Measurements from ENCODE around the gene FFAR2. TPM values are rescaled to one million over a fixed set of nuclear protein-coding genes. Genes with fewer than 3 reads are reported as not detected.

Gene FFAR2
- total and polyA plus RNA-seq, 2 donors (not counting 1 experiment from before 2014, with no cell fraction given) = not detected

DNA sequence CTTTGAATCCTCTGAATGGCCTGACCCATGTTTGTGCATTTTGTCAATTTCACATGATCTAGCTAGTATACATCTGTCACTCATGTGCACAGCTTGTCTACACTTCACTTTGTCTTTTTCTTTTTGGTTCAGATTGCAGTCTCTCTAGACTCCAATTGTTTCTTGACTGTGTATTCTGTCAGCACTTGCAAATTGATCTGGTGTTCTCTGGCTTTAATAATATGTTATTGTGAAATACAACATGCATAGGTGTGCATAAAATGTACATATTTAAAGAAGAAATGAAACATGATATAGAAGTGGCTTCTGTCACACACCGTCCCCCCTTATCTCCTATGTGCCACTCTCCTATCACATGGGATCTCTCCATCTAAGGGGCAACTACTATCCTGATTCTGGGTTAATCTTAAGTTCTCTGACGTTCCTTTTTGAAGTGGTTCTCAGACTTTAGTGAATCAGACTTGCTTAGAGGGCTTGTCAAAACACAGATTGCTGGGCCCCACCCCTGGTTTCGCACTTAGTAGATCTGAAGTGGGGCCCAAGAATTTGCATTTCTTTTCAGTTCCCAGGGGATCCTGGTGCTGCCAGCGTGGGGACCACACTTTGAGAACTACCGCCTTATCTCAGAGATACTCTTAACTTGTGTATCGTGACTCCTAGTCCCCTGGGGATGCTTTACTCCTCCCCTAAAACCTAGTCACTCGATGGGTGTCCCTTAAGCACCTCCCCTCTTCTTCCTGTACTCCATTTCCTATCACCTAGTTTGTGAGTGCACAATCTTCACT, 36.4 kb downstream of the FFAR2 start:
- no peak for DNase-seq (ENCODE audit: low read depth in 2 of 2)
- Histone ChIP-seq H4K20me1 (ENCODE audit: control insufficient read depth, extremely low read depth, insufficient read depth, low read length) (no peaks in the 10 kb centered on the region), H3K4me3 (replicated peaks in 1 of 4; ENCODE audit: control extremely low read depth in 1 of 4, insufficient read depth in 1 of 4, low read depth in 3 of 4, low read length in 4 of 4) (no peak overlapping the region), H3K4me1 (ENCODE audit: control insufficient read depth, extremely low read depth, insufficient read depth, low read length) (no peaks in the 10 kb centered on the region), H3K27me3 (ENCODE audit: control insufficient read depth, insufficient read depth, low read length) (peaks cover 17% of the 10 kb centered on the region), H3K27ac (ENCODE audit: insufficient read depth, low read length) (no peak overlapping the region), H3K36me3 (ENCODE audit: control insufficient read depth, insufficient read depth, low read length) (no peaks in the 10 kb centered on the region), H3K9me3 (ENCODE audit: control insufficient read depth, insufficient read depth, low read depth, low read length) (no peaks in the 10 kb centered on the region), H3K9ac (ENCODE audit: insufficient read depth, low read length) (no peak overlapping the region), H3K79me2 (ENCODE audit: control insufficient read depth, insufficient read depth, low read length) (no peaks in the 10 kb centered on the region), H3K4me2 (ENCODE audit: extremely low read depth, insufficient read depth, low read length) (no peak overlapping the region), H2AFZ (ENCODE audit: low read length) (no peak overlapping the region)
- no peak for TF ChIP-seq EZH2 (IDR thresholded peaks at IDR 0.05; ENCODE audit: low read length, missing control alignments)
- no peak for TF ChIP-seq CTCF (conservative IDR thresholded peaks at IDR 0.05 in 1 of 2, IDR thresholded peaks at IDR 0.05 in 1 of 2; ENCODE audit: low read depth in 1 of 2, low read length in 2 of 2)

DNA sequence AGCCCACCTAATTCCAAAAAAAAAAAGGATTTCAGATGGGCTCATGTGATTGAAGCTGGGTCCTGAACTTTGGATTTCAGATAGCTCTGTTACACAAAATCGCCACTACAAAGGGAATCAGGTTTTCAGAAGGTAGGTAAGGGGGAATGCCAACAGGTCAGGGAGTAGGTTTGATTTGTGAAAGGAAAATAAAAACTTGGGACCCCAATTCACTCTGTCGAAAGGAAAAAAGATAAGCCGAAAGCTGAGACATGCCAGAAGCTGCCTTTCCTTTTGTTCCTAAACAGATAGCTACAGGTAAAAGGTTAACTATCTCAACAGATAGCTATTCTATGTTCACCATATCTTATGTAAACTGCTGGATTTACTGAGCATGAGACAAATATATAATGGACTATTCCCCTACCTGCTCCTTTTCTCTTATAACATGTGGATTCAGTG, 38.2 kb downstream of the FFAR2 start:
- no peaks in the 10 kb centered on the region for H3K79me2 ChIP-seq (ENCODE audit: control insufficient read depth, insufficient read depth, low read length)
- no peak overlapping the region for H3K4me2 ChIP-seq (ENCODE audit: extremely low read depth, insufficient read depth, low read length)
- no peaks in the 10 kb centered on the region for H3K36me3 ChIP-seq (ENCODE audit: control insufficient read depth, insufficient read depth, low read length)
- H2AFZ ChIP-seq (ENCODE audit: low read length) = no peak overlapping the region
- no peak overlapping the region for H3K9ac ChIP-seq (ENCODE audit: insufficient read depth, low read length)
- no peak for DNase-seq (ENCODE audit: low read depth in 2 of 2)
- no peaks in the 10 kb centered on the region for H3K9me3 ChIP-seq (ENCODE audit: control insufficient read depth, insufficient read depth, low read depth, low read length)
- no peak for TF ChIP-seq EZH2 (IDR thresholded peaks at IDR 0.05; ENCODE audit: low read length, missing control alignments)
- no peak for TF ChIP-seq CTCF (conservative IDR thresholded peaks at IDR 0.05 in 1 of 2, IDR thresholded peaks at IDR 0.05 in 1 of 2; ENCODE audit: low read depth in 1 of 2, low read length in 2 of 2)
- no peak overlapping the region for H3K27ac ChIP-seq (ENCODE audit: insufficient read depth, low read length)
- H3K4me3 ChIP-seq (replicated peaks in 1 of 4; ENCODE audit: control extremely low read depth in 1 of 4, insufficient read depth in 1 of 4, low read depth in 3 of 4, low read length in 4 of 4) = no peak overlapping the region
- no peaks in the 10 kb centered on the region for H4K20me1 ChIP-seq (ENCODE audit: control insufficient read depth, extremely low read depth, insufficient read depth, low read length)
- no peaks in the 10 kb centered on the region for H3K4me1 ChIP-seq (ENCODE audit: control insufficient read depth, extremely low read depth, insufficient read depth, low read length)
- peaks cover 17% of the 10 kb centered on the region for H3K27me3 ChIP-seq (ENCODE audit: control insufficient read depth, insufficient read depth, low read length)

DNA sequence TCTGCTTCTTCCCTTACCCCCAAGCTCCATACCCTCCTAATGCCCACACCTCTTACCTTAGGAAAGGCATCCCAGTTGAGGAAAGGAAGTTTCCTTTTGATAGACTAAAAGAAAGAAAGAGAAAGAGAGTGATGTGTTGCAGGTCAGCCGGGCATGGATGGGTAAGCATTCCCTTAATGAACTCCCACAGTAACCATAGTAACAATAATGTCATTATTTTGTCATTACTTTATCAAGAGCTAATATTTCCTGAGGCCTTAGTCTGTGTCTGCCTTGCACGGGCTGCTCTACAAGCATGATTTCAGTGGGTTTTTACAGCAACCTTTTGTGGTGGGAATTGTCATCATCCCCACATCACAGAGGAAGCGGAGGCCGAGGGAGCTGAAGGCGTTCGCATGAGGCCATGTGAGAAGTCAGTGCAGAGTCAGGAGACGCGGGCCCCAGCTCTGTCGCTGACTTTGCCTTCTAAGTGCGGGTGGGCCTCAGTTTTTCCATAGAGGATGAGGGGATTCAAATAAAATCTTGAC, 39.7 kb downstream of the FFAR2 start:
- Histone ChIP-seq H3K79me2 (ENCODE audit: control insufficient read depth, insufficient read depth, low read length) (no peaks in the 10 kb centered on the region), H2AFZ (ENCODE audit: low read length) (no peak overlapping the region), H3K9me3 (ENCODE audit: control insufficient read depth, insufficient read depth, low read depth, low read length) (no peaks in the 10 kb centered on the region), H3K4me2 (ENCODE audit: extremely low read depth, insufficient read depth, low read length) (no peak overlapping the region), H3K36me3 (ENCODE audit: control insufficient read depth, insufficient read depth, low read length) (no peaks in the 10 kb centered on the region), H3K27me3 (ENCODE audit: control insufficient read depth, insufficient read depth, low read length) (peaks cover 17% of the 10 kb centered on the region), H3K4me1 (ENCODE audit: control insufficient read depth, extremely low read depth, insufficient read depth, low read length) (no peaks in the 10 kb centered on the region), H3K9ac (ENCODE audit: insufficient read depth, low read length) (no peak overlapping the region), H3K27ac (ENCODE audit: insufficient read depth, low read length) (no peak overlapping the region), H4K20me1 (ENCODE audit: control insufficient read depth, extremely low read depth, insufficient read depth, low read length) (no peaks in the 10 kb centered on the region), H3K4me3 (replicated peaks in 1 of 4; ENCODE audit: control extremely low read depth in 1 of 4, insufficient read depth in 1 of 4, low read depth in 3 of 4, low read length in 4 of 4) (no peak overlapping the region)
- no peak for DNase-seq (ENCODE audit: low read depth in 2 of 2)
- TF ChIP-seq EZH2 (IDR thresholded peaks at IDR 0.05; ENCODE audit: low read length, missing control alignments) (no peak), CTCF (conservative IDR thresholded peaks at IDR 0.05 in 1 of 2, IDR thresholded peaks at IDR 0.05 in 1 of 2; ENCODE audit: low read depth in 1 of 2, low read length in 2 of 2) (no peak)
